Inflammatory macrophage treated with lipopolysaccharide for 1 hour (primary cell): ENCODE data around the gene F10.
A peak's percentile ranks its signal among the peaks of the same experiment; 100 is the strongest.
"Not testable (repeated sequence)": the region's sequence is repeated elsewhere in the genome, so short reads cannot be mapped to it uniquely, and the experiment has no call there.

ENCODE experiments used
- DNase-seq, 2 donors: peaks; one replicate each; pipeline ENCODE4 v3.0.0-alpha.2; 2020 to 2022

Gene F10

GRCh38 chr13:113155201-113155600 lies 32.6 kb downstream of the F10 start:
- no peak for DNase-seq

GRCh38 chr13:113155982-113156655 lies 33.5 kb downstream of the F10 start:
- no peak for DNase-seq

GRCh38 chr13:113157206-113157928 lies 34.8 kb downstream of the F10 start:
- DNase-seq, result no peak

- no peak for DNase-seq
Observed at GRCh38 chr13:113157929-113158747, 35.5 kb downstream of the F10 start, which contains the start of gene PROZ. Gene PROZ (plus strand): TSS chr13:113158648. CDS start chr13:113158661, 13 bp downstream.

- DNase-seq, result no peak
Observed at GRCh38 chr13:113158946-113159345, 36.3 kb downstream of the F10 start.

- DNase-seq, result no peak
Observed at GRCh38 chr13:113159701-113160100, 37.1 kb downstream of the F10 start.

GRCh38 chr13:113160983-113161382 lies 38.4 kb downstream of the F10 start:
- no peak for DNase-seq

GRCh38 chr13:113161433-113161832 lies 38.8 kb downstream of the F10 start:
- DNase-seq, result no peak

GRCh38 chr13:113161975-113162374 lies 39.4 kb downstream of the F10 start:
- not testable (repeated sequence) for DNase-seq

GRCh38 chr13:113162783-113163685 lies 40.4 kb downstream of the F10 start:
- no peak for DNase-seq

GRCh38 chr13:113164492-113164891 lies 41.9 kb downstream of the F10 start:
- DNase-seq, result no peak

GRCh38 chr13:113166266-113166665 lies 43.7 kb downstream of the F10 start:
- DNase-seq, result no peak

- no peak for DNase-seq
Observed at GRCh38 chr13:113166681-113167080, 44.1 kb downstream of the F10 start.

GRCh38 chr13:113167155-113167554 lies 44.6 kb downstream of the F10 start:
- DNase-seq, result no peak

GRCh38 chr13:113167575-113167974 lies 45.0 kb downstream of the F10 start:
- no peak for DNase-seq

GRCh38 chr13:113168211-113168610 lies 45.6 kb downstream of the F10 start:
- DNase-seq, result no peak

- no peak for DNase-seq
Observed at GRCh38 chr13:113169277-113170272, 47.0 kb downstream of the F10 start.

- peak; percentile 44 to 46 for DNase-seq
Observed at GRCh38 chr13:113170511-113170910, 47.9 kb downstream of the F10 start.

- peak in 1 of 2 donors; percentile 17 for DNase-seq
Observed at GRCh38 chr13:113171250-113172125, 48.9 kb downstream of the F10 start.

GRCh38 chr13:113172419-113172926 lies 49.9 kb downstream of the F10 start:
- DNase-seq, result no peak
